H9 (cell line): ENCODE results near the gene RAD54L2. TPM values are rescaled to one million over a fixed set of nuclear protein-coding genes. Genes with fewer than 3 reads are reported as not detected.

Source experiments
- DNase-seq: peaks from one replicate; pipeline ENCODE4 v3.0.0-alpha.2; 2017
- H2AFZ ChIP-seq: one replicate; pipeline ENCODE4 v1.6.1; 2013; ENCODE audit warnings: mild to moderate bottlenecking, low read length, control low read depth, moderate library complexity
- H2AK5ac ChIP-seq: 2 replicates; pipeline ENCODE4 v1.6.1; 2013; ENCODE audit warnings: low read length, control low read depth, mixed read lengths; ENCODE audit not compliant: insufficient read length
- H2BK120ac ChIP-seq: one replicate; pipeline ENCODE4 v1.6.1; 2013; ENCODE audit warnings: low read depth, mild to moderate bottlenecking, low read length, control low read depth, inconsistent platforms; ENCODE audit not compliant: poor library complexity, severe bottlenecking
- H2BK12ac ChIP-seq: 2 replicates; pipeline ENCODE4 v1.6.1; 2013; ENCODE audit warnings: low read length, control low read depth, mixed read lengths, low read depth; ENCODE audit not compliant: insufficient read length
- H2BK15ac ChIP-seq: 2 replicates; pipeline ENCODE4 v1.6.1; 2013; ENCODE audit warnings: low read depth, low read length, control low read depth
- H2BK20ac ChIP-seq: one replicate; pipeline ENCODE4 v1.6.1; 2013; ENCODE audit warnings: low read depth, mild to moderate bottlenecking, low read length, control low read depth, inconsistent platforms; ENCODE audit not compliant: poor library complexity, severe bottlenecking
- H2BK5ac ChIP-seq: 2 replicates; pipeline ENCODE4 v1.6.1; 2013; ENCODE audit warnings: low read length, control low read depth, mixed read lengths; ENCODE audit not compliant: insufficient read length
- H3K14ac ChIP-seq: 2 replicates; pipeline ENCODE4 v1.6.1; 2013; ENCODE audit warnings: low read length, control low read depth; ENCODE audit not compliant: insufficient read depth
- H3K18ac ChIP-seq: 2 replicates; pipeline ENCODE4 v1.6.1; 2013; ENCODE audit warnings: low read depth, mild to moderate bottlenecking, mixed read lengths, low read length, control low read depth; ENCODE audit not compliant: insufficient read length
- H3K23ac ChIP-seq: 2 replicates; pipeline ENCODE4 v1.6.1; 2013; ENCODE audit warnings: low read length, control low read depth, mixed read lengths, low read depth; ENCODE audit not compliant: insufficient read length
- H3K23me2 ChIP-seq: 2 replicates; pipeline ENCODE4 v1.6.1; 2013; ENCODE audit warnings: low read depth, mild to moderate bottlenecking, mixed read lengths, low read length, control low read depth; ENCODE audit not compliant: insufficient read length, poor library complexity, severe bottlenecking
- H3K27ac ChIP-seq: 2 replicates; pipeline ENCODE4 v1.5.1; 2013; ENCODE audit warnings: low read length, control low read depth, mixed read lengths, low read depth; ENCODE audit not compliant: insufficient read length
- H3K27me3 ChIP-seq: 2 replicates; pipeline ENCODE4 v1.6.1; 2013; ENCODE audit warnings: low read length, control low read depth, inconsistent platforms; ENCODE audit not compliant: insufficient read depth
- H3K4ac ChIP-seq: 2 replicates; pipeline ENCODE4 v1.6.1; 2013; ENCODE audit warnings: low read depth, mild to moderate bottlenecking, control low read depth, inconsistent platforms, low read length, moderate library complexity
- H3K4me1 ChIP-seq: 2 replicates; pipeline ENCODE4 v1.6.1; 2013; ENCODE audit warnings: low read length, control low read depth, inconsistent platforms; ENCODE audit not compliant: insufficient read depth
- H3K4me2 ChIP-seq: 2 replicates; pipeline ENCODE4 v1.6.1; 2013; ENCODE audit warnings: low read length, control low read depth, mixed read lengths; ENCODE audit not compliant: insufficient read length, insufficient read depth
- H3K56ac ChIP-seq: 2 replicates; pipeline ENCODE4 v1.6.1; 2013; ENCODE audit warnings: low read depth, mild to moderate bottlenecking, mixed read lengths, low read length, control low read depth; ENCODE audit not compliant: insufficient read length
- H3K79me1 ChIP-seq: 2 replicates; pipeline ENCODE4 v1.6.1; 2013; ENCODE audit warnings: low read depth, mild to moderate bottlenecking, moderate library complexity, low read length, control low read depth, inconsistent platforms; ENCODE audit not compliant: insufficient read depth, poor library complexity, severe bottlenecking
- H3K79me2 ChIP-seq: 2 replicates; pipeline ENCODE4 v1.6.1; 2013; ENCODE audit warnings: low read length, control low read depth, inconsistent platforms; ENCODE audit not compliant: insufficient read depth
- H3K9ac ChIP-seq: 2 replicates; pipeline ENCODE4 v1.6.1; 2013; ENCODE audit warnings: low read length, control low read depth, mixed read lengths; ENCODE audit not compliant: insufficient read length; ENCODE audit errors: extremely low read depth
- H3K9me3 ChIP-seq: one replicate; pipeline ENCODE4 v1.6.1; 2013; ENCODE audit warnings: low read depth, low read length, inconsistent platforms; ENCODE audit not compliant: control insufficient read depth
- H3T11ph ChIP-seq: one replicate; pipeline ENCODE4 v1.6.1; 2013; ENCODE audit warnings: mild to moderate bottlenecking, low read length, control low read depth, inconsistent platforms
- H4K20me1 ChIP-seq: one replicate; pipeline ENCODE4 v1.6.1; 2013; ENCODE audit not compliant: control insufficient read depth, insufficient read length, insufficient read depth
- H4K5ac ChIP-seq: 2 replicates; pipeline ENCODE4 v1.6.1; 2013; ENCODE audit warnings: low read depth, mild to moderate bottlenecking, mixed read lengths, low read length, control low read depth; ENCODE audit not compliant: insufficient read length
- H4K8ac ChIP-seq: replicated peaks from 2 replicates; pipeline ENCODE4 v1.6.1; 2013; ENCODE audit warnings: low read length, control low read depth, mixed read lengths, low read depth; ENCODE audit not compliant: insufficient read length
- H4K91ac ChIP-seq: 2 replicates; pipeline ENCODE4 v1.6.1; 2013; ENCODE audit warnings: low read depth, mild to moderate bottlenecking, moderate library complexity, mixed read lengths, low read length, control low read depth; ENCODE audit not compliant: insufficient read length
- H3K27ac Mint-ChIP-seq, 3 experiments: 2 replicates in 2 of 3; 3 replicates in 1 of 3; pipeline ENCODE4 v1.8.0; 2020 to 2021; ENCODE audit warnings: mixed read lengths in 3 of 3, mild to moderate bottlenecking in 1 of 3, moderate library complexity in 1 of 3
- H3K27me3 Mint-ChIP-seq: 2 replicates; pipeline ENCODE4 v1.8.0; 2021; ENCODE audit warnings: low read depth, mild to moderate bottlenecking, moderate library complexity, mixed read lengths
- H3K36me3 Mint-ChIP-seq, 3 experiments: 2 replicates in 2 of 3; 3 replicates in 1 of 3; pipeline ENCODE4 v1.8.0; 2020 to 2021; ENCODE audit warnings: low read depth in 3 of 3, mixed read lengths in 3 of 3; ENCODE audit not compliant: insufficient read depth in 1 of 3
- H3K4me1 Mint-ChIP-seq, 2 experiments: 2 replicates each; pipeline ENCODE4 v1.8.0; 2020; ENCODE audit warnings: mixed read lengths in 2 of 2
- H3K4me3 Mint-ChIP-seq, 2 experiments: 2 replicates in 1 of 2; 3 replicates in 1 of 2; pipeline ENCODE4 v1.8.0; 2020 to 2021; ENCODE audit warnings: mild to moderate bottlenecking in 2 of 2, mixed read lengths in 2 of 2, moderate library complexity in 1 of 2
- H3K9me3 Mint-ChIP-seq, 2 experiments: 2 replicates in 1 of 2; 3 replicates in 1 of 2; pipeline ENCODE4 v1.8.0; 2020; ENCODE audit warnings: mild to moderate bottlenecking in 2 of 2, mixed read lengths in 2 of 2, moderate library complexity in 1 of 2
- CTCF ChIP-seq: fragments of 200-600 bp; sonication (generic); conservative IDR thresholded peaks from 3 replicates; pipeline ENCODE4 v1.8.0; 2021; ENCODE audit warnings: antibody characterized with exemption, mild to moderate bottlenecking
- WGBS: extraction: QIAGEN DNeasy Blood & Tissue Kit; methylation state at CpG from one replicate; pipeline ENCODE4 v1.1.7; 2013; ENCODE audit warnings: missing lambda C conversion rate, low lambda C conversion rate, mixed read lengths; ENCODE audit not compliant: insufficient read length; ENCODE audit errors: extremely low coverage; 5-methylcytosine and 5-hydroxymethylcytosine counted together
- total RNA-seq: library from RNA; stranded (reverse); gene quantifications from 2 replicates; pipeline ENCODE4 v1.2.1, GENCODE V29; 2021

Gene RAD54L2
- total RNA-seq, 1 experiment from 2014 or later, result 40.7 TPM

DNA sequence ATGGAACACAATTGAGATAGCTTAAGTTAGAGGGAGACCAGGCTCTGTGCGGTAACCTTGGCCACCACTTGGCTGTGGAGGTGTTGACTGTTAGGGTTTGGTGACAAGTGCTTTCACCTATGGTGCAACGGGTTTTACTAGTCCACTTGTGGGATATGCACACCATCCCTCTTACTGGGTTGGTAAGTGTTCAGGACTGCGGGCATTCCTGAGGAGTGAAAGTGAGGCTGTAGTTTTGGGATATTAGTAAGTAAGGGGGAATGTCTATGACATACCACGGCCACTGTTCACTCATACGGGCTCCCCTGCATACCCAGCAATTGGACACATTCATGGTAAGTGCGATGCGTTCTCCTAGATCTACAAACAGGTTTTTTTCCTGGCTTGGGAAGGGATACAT is 8.0 kb upstream of the RAD54L2 start:
- no peak overlapping the region for H4K8ac ChIP-seq
- H4K91ac ChIP-seq, result no peak overlapping the region
- no peak overlapping the region for H3K14ac ChIP-seq
- H3K23me2 ChIP-seq, result no peaks in the 10 kb centered on the region
- no peak overlapping the region for H2BK12ac ChIP-seq
- H3K27ac ChIP-seq, result no peak overlapping the region
- no peak overlapping the region for H2BK120ac ChIP-seq
- Mint-ChIP-seq H3K36me3 (no peaks in the 10 kb centered on the region; a peak in 1 of 7 replicates), H3K9me3 (no peaks in the 10 kb centered on the region; a peak in 1 of 5 replicates), H3K4me1 (peaks cover 0 to 2% of the 10 kb centered on the region in 2 experiments; a peak in 1 of 4 replicates), H3K27ac (no peak overlapping the region), H3K27me3 (peaks cover 3% of the 10 kb centered on the region), H3K4me3 (no peak overlapping the region)
- H3K4me2 ChIP-seq, result no peak overlapping the region
- no peak overlapping the region for H2BK5ac ChIP-seq
- no peak overlapping the region for H2AK5ac ChIP-seq
- H2AFZ ChIP-seq, result no peak overlapping the region
- no peak overlapping the region for H3K56ac ChIP-seq
- no peaks in the 10 kb centered on the region for H3K4me1 ChIP-seq
- no peaks in the 10 kb centered on the region for H3K9me3 ChIP-seq
- no CpG with 5 or more reads among the region's 7 CpGs for WGBS
- H3K18ac ChIP-seq, result no peak overlapping the region
- TF ChIP-seq CTCF, result no peak
- no peak overlapping the region for H4K5ac ChIP-seq
- no peaks in the 10 kb centered on the region for H3K27me3 ChIP-seq
- no peak overlapping the region for H3K23ac ChIP-seq
- H2BK20ac ChIP-seq, result no peak overlapping the region
- no peaks in the 10 kb centered on the region for H4K20me1 ChIP-seq
- H3K79me2 ChIP-seq, result no peaks in the 10 kb centered on the region
- H2BK15ac ChIP-seq, result no peak overlapping the region
- no peaks in the 10 kb centered on the region for H3K79me1 ChIP-seq
- no peak overlapping the region for H3K9ac ChIP-seq
- no peak for DNase-seq
- no peak overlapping the region for H3K4ac ChIP-seq
- H3T11ph ChIP-seq, result no peak overlapping the region
